HG02973 (cell line): Measurements from ENCODE around the gene MYO10.
"Not testable (repeated sequence)": the region's sequence is repeated elsewhere in the genome, so short reads cannot be mapped to it uniquely, and the experiment has no call there.

ENCODE experiments used
- ATAC-seq: cut with Tn5 transposase; IDR thresholded peaks from one replicate; pipeline ENCODE4 v1.9.1; 2021; ENCODE audit warnings: moderate library complexity; ENCODE audit not compliant: unreplicated experiment

The MYO10 gene

DNA sequence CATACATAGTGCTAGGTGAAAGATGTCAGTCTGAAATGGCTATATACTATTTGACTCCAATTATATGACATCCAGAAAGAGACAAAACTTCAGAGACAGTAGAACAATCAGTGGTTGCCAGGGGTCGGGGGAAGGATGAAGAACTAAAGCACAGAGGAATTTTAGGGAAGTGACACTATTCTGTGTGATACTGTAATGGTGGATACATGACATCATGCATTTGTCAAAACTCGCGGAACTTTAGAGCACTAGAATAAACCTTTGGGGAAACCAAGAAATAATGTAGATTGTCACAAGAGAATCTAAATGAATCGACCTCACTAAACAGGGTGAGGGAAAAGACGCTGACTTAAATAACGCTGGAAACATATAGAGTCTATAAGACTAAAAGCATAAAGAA lies 212.3 kb downstream of the MYO10 start:
- ATAC-seq, result no peak

DNA sequence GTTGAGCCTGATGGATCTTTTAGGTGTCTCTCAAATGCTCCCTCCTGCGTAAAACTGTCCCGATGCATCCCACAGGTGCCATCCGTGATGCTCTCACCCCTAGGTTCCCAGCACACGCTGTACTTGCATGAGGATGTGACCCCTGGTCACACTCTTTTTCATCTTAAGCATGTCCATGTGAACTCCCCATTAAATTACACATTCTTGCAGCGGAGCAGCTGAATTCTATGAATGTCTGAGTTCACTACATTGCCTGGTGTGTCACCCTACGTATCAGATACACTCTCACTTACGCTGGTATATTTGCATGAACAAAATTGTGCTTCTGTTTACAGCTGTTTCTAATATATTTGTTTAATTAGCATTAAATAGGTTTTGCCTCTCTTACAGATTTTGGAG lies 214.0 kb downstream of the MYO10 start:
- no peak for ATAC-seq

DNA sequence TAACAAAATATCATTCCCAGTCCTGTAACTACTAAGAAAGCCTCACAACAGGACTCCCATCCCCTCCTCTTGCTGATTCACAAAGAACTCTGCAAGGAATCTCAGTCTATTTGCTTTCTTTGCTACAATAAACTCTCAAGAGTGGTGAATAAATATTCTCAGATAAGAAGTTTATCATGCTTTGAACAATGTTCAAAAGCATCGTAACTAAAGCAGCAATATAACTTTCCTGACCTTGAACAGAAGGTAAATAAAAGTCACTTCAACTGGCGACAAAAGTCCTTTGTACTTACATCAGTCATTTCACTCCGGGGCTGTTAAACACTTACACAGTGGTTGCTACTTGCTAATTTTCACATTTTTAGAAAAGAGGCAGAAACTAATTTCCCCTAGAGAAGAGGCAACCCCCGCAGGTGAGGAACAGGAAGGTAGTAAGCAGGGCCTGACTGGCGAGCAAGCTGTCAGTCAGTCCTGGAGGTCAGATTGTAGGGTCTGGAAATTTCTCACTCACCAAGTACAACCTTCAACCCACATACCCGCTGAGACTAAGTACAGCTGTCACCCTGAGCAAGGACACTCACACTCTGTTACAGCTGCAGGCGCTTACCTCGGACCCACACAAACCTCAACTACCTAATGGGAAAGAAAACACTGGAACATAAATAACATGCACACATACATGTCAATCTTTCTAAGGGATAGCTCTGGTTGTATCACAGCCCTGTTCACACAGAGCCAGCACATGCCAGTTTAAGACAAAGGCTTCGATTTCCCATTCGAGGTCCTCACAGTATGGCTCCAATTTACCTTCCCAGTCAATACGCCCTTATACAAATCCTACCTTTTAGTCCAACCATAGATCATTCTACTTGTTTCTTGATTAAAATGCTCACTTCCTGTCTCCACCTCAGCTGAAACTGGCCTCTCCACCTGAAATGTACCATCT lies 214.7 kb downstream of the MYO10 start:
- ATAC-seq, result no peak

DNA sequence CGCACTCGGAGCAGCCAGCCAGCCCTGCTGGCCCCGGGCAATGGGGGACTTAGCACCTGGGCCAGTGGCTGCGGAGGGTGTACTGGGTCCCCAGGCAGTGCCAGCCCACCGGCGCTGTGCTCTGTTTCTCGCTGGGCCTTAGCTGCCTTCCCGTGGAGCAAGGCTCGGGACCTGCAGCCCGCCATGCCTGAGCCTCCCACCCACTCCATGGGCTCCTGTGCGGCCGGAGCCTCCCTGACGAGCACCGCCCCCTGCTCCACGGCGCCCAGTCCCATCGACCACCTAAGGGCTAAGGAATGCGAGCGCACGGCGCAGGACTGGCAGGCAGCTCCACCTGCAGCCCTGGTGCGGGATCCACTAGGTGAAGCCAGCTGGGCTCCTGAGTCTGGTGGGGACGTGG lies 218.1 kb downstream of the MYO10 start:
- not testable (repeated sequence) for ATAC-seq

DNA sequence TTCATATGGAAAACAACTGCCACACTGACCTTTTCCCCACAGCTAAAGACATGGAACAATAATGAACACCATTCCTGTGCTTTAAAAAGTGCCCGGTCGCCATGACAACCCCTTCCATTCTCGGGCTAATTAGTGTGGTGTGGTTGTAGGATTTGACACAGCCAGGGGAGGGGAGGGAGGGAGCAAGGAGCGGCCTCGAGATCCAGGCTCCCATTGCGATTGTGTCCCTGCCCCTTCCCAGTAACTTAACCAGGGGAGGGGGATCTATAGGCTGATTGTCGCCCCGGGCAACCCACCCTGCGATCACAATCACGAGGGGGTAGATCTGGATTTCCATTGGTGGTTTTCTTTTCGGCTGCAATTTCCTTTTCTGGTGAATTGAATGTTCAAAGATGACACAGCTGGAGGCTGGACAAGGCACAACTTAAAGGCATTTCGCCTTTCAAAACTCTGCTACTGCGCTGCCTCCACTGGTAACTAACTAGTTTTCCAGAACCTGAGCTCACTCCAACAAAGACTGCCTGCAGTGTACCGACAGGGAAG lies 222.6 kb downstream of the MYO10 start:
- no peak for ATAC-seq

DNA sequence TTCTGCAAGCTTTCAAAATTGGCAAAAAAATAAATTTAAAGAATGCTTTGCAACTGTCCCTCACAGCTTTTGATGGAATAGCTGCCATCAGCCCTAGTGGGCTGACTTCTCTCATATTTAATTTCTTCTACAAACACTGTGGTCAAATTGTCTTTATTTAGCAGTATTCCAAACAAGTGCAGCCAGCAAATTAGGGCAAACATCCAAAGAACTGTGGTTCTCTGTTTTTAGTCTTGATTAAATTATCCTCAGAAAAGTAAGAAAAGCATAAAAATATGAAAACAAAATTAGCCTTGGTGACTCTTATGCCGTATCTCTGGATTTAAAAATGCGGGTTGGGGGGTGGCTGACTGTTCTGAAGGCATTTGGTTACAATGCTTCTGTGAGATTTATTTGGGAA lies 223.5 kb downstream of the MYO10 start:
- no peak for ATAC-seq

DNA sequence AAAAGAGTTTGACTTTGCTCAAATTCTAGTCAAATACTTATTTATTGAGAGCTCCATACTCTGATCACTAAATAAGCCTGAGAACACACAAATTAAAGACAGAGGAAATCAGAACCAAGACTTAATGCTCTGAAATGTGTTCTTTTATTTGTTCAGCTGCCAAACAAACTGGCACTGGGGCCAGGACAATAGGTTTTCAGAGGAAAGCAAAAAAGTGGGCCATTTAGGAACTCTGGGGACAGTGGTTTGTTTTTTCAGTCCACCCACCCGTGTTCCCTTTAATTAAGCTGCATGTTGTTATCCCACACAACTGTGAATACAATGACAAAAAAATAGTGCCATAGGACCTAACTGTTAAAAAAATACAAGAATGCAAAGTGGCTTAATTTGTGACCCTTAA lies 223.9 kb downstream of the MYO10 start:
- ATAC-seq, result no peak

DNA sequence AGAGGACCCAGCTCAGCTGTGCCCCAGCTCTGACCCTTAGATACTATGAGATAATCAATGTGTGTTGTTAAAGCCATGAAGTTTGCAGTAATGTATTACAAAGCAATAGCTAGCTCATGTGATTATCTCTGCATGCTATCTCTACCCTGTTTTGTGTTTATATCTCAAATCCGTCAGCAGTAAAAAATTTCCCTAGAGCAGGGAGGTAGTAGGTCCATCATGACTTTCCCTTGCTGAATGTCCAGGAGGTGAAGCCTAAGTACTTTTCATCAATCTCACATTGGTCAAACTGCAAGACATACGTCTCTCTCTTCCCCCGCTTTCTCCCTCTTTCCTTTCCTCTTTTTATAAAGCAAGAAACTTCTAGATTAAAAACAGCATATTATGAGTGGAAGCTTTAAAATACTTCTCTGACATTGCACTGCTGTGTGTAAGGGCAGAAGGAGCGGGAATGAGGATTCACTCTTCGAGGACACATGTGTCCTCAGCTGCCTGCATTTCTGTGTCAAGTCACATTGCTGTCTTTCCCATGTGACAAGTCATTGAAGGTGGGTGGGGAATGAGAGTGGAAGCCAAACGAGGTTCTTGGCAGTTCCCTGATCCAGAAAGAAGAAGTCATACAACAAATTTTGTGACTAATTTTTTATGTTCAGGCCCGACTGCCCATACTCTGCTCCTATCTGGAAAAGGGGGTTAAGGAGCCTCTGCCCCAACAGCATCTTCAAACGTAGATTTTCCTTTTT lies 226.2 kb downstream of the MYO10 start:
- ATAC-seq, result no peak

DNA sequence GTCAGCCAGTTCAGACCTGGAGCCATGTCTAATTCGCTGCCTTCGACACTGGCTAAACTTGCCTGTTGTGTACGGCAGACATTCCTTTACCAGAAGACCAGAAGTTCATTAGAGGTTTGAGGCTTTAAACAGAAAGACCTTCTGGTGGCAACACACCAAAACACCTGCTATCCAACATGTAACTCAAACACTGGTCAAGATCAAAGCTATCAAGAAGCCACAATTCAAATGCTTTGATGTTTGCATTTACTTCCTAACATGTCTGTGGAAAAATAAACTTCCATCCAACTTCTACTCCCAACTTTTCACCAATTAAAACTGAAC lies 228.3 kb downstream of the MYO10 start:
- no peak for ATAC-seq

DNA sequence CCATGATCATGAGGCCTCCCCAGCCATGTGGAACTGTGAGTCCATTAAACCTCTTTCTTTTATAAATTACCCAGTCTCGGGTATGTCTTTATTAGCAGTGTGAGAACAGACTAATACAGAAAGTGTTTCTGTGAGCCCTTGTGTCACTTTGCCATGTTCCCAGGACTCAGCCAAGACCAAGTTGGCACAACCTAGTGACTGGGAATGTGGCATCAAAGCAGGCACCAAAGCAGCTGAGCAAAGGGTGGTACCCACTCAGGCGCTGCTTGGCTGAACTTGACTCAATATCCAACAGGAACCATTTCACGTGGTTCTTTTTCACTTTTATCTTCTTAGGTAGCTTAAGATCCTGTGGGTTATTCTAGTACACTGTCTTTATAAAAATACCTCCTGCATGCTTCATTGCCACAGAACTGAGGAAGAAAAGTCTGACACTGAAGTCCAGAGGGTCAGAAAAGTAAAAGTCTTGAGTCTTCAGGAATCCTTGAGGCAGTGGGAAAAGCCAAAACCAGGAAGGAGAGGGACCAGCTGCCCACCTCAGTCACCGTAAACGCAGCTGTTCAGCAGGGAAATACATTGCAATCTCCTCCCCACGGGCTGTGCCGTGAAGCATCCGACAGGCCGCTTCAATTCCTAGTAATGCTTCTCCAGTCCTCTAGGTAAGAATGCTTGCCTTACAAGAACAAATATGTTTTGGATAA lies 228.8 kb downstream of the MYO10 start:
- ATAC-seq, result no peak

DNA sequence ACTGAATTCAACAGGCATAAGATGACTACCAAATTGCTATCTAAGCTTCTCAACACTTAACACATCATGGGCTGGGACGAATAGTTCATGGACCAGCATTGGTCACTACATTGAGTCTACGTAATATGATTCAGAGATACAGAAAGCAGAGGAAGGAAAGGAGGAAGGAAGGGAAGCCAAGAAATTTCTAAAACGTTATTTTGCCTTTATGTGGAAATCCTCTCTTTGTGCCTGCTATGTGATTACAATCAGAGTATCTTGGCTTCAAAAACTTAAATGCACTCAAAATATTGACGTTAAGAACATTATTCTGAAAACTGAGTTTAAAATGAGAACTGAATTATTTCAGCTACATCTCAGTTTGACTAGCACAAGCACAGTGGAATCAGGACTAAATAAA lies 231.1 kb downstream of the MYO10 start:
- no peak for ATAC-seq

DNA sequence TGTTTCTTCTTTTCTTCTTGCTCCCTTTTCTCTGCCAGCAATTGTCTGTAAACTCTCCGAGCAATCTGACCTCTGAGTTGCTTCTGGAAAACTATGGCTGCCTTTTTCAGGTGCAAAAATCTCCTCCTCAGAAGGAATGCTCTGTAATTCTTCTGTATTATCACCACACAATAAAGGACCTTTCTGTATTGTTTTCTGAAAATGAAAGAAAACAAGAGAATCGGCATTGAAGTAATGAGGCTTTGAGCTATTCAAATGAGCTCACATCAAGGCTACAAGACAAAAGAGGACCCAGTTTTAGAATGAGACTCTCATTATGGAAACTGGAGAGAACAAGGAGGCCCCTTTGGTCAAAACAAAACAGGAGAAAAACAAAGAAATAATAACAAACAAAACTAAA lies 233.1 kb downstream of the MYO10 start:
- no peak for ATAC-seq

DNA sequence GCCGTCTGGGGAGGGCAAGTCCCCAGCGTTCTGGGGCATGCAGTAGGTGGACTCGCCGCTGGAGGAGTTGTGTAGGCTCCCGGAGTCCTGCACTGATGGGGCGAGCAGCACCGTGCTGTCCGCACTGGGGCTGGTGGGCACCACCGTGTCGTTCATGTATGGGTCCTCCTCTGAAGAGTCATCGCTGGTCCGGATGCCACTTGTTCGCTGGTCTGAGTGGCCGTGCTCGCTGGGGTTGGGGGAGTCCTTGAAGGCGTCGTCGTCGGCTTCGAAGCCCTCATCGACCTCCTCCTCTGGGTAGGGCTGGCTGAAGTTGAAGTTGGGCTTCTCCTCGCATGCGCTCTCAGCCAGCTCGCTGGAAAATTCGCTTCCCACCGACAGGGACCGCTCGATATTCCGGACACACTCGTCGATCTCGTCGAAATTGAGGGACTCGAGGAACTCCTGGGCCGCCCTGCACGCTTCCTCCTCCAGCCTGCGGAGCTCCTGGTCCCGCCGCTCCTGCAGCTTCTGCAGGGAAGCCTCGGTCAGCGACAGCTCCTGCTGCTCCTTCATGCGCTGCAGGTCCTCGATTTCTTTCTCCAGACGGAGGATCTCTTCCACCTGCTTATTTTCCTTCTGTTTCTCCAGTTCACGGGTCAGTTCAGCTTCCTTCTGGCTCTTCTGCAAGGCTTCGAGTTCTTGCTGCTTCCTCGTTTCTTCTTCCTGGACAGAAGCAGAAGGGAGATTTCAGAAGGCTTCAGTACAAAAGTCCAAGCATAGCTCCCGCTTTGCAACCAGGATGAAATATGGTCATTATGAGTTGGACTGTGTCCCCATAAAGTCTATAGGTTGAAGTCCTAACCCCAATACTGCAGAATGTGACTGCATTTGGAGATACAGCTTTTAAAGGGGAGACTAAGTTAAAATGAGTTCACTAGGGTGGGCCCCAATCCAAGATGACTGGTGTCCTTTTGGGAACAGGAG lies 234.7 kb downstream of the MYO10 start:
- ATAC-seq, result no peak

DNA sequence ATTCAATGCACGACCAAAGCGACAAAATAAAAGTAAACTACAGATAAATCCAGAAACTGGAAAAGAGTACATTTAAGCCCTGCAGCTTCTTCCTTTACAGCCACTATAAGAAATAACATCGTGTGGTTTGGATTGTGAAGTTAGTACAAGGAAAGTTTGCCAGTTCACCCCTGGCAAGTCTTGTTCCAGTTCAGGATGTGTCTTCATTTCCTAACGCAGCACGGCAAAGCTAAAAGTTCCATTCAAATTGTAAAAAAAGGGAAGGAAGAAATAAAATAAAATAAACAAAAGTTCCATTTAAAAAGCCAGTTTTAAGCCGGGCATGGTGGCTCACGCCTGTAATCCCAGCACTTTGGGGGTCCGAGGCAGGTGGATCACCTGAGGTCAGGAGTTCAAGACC lies 236.0 kb downstream of the MYO10 start:
- ATAC-seq, result no peak

DNA sequence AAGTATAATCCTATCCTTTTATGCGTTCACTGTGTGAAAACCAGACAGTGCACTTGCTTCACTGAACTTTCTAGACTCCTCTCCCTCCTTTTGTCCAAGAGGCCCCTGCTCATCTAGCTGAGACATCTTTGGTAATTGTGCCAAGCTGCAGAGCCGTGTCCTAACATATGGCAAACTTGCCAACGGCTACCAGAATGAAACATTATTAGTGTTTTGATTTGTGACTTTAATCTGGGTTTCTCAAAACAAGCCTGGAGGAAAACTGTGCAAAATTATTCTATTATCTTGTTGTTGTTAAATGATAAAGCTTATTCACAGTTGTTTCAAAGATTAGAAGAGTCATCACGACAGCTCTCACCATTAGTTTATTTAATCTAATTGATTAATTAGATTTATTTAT lies 240.3 kb downstream of the MYO10 start:
- no peak for ATAC-seq

DNA sequence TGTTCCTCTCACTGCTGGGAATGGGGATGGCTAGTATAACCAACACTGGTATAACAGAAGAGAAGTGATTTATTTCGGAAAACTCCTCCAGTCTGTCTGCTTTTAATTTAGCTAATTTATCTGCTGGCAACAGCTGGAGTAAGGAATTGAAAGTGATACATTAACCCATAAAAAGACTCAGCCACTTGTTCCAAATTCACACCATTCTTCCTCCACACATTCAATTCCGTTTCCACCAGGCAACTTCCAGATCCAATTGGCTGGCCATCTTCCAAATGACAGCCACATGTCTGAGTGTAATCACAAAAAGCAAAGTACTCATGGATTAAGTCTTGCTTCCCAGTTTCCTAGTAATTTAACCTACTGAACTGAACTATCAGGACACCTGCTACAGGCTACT lies 242.2 kb downstream of the MYO10 start:
- ATAC-seq, result no peak

DNA sequence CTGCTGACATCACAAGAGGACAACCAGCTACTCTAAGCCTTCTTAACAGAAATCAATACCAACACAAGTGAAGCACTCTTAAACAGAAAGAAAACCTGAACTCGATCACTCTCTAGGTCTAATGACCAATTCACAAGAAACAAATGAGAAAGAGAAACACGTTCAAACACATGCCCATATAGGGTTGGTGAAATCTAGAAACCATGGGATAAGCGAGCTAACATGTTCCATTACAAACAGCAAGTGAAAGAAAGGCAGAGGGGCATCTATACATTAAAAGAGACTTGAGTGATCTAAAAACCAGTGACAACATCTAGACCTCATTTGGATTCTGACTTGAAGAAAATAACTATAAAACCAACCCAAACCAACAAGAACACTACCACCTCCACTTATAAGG lies 244.4 kb downstream of the MYO10 start:
- ATAC-seq, result no peak

DNA sequence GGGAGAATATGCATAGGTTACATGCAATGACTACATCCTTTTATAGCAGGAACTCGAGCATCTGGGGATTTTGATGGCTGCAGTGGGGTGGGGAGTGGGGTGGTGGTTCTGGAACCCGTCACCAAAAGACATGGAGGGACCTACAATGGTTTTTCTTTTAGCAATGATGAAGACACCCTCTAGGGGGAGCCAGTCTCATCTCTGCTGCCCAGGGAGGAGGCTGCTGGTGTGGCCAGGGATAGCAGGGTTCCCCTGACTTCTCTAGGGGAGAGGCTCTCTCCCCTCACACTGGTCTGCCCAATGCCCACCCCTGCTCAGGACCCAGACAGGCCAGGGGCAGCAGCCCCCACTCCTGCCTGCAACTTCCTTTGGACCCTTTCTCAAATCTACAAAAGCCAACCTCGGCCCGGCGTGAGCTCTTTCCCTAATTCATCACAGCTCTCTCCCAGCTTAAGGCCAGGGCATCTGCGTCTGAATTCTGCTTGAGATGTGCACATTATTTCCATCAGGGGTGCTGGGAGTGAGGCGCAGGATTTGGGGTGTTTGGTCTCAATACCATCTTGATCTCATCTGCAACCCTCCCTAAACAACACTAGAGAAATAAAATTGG lies 245.7 kb downstream of the MYO10 start:
- peak; percentile 94 for ATAC-seq

DNA sequence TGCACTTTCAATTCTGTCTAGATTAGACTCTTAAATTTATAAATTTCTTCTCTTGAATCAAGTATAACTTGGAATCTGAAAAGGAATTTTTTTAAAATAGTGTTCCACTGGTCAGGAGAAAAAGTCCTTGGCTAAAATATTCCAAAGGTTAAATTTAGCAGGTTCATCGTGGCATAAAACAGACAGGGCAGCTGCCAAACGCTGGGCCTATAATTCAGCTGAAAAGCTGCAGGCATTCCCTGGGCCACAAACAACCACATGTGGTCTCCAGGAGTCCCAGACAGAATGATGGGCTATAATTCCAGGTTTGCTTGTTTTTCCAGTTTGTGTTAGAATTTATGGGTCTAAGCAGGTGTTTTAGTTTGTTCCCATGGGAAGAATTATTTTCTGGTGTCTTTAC lies 248.2 kb downstream of the MYO10 start:
- no peak for ATAC-seq

DNA sequence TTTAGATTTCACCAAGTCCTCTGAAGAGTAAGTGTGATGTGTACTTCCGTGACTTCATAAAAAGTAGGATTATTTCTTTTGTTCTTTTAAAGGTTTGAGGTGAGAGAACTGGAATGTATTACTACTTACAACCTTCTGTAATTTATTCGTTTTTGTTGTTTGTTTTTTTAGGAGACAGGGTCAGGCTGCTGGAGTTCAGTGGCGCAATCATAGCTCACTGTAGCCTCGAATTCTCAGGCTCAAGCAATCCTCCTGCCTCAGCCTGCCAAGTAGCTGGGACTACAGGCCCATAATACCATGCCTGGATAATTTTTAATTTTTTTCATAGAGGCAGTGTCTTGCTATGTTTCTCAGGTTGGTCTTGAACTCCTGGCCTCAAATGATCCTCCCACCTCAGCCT lies 251.0 kb downstream of the MYO10 start:
- ATAC-seq, result no peak
